ENCODE measurements around the gene CABLES1.
A peak's percentile ranks its signal among the peaks of the same experiment; 100 is the strongest.

CABLES1 gene

DNA sequence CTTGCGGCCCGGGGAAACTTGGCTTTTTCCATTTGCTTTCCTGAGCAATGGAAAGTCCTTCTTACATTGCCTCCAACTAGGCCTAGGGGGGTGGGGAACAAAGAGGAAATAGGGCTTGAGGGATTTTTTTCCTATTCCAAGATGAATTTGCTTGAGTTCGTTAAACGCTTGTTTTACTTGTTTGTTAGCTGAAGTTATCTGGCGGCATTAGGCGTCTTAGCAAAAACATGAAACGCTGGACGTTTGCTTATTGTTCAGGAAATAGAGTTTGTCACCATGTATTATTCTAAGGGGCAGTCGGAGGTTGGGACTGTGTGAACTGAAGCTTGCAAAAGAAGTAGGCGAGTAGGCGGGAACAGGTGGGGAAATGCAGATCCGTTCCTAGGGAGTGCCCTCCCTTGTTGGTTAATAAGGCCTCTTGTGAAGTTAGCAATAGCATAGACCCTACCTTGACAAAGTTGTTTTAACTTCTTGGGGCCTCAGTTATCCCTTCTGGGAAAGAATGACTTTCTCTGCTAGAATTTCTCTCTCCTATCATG is 1.9 kb downstream of the CABLES1 start:
- TF ChIP-seq, protein P1, sequence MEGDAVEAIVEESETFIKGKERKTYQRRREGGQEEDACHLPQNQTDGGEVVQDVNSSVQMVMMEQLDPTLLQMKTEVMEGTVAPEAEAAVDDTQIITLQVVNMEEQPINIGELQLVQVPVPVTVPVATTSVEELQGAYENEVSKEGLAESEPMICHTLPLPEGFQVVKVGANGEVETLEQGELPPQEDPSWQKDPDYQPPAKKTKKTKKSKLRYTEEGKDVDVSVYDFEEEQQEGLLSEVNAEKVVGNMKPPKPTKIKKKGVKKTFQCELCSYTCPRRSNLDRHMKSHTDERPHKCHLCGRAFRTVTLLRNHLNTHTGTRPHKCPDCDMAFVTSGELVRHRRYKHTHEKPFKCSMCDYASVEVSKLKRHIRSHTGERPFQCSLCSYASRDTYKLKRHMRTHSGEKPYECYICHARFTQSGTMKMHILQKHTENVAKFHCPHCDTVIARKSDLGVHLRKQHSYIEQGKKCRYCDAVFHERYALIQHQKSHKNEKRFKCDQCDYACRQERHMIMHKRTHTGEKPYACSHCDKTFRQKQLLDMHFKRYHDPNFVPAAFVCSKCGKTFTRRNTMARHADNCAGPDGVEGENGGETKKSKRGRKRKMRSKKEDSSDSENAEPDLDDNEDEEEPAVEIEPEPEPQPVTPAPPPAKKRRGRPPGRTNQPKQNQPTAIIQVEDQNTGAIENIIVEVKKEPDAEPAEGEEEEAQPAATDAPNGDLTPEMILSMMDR (conservative IDR thresholded peaks at IDR 0.05; ENCODE audit: low read depth, low read length), result no peak

DNA sequence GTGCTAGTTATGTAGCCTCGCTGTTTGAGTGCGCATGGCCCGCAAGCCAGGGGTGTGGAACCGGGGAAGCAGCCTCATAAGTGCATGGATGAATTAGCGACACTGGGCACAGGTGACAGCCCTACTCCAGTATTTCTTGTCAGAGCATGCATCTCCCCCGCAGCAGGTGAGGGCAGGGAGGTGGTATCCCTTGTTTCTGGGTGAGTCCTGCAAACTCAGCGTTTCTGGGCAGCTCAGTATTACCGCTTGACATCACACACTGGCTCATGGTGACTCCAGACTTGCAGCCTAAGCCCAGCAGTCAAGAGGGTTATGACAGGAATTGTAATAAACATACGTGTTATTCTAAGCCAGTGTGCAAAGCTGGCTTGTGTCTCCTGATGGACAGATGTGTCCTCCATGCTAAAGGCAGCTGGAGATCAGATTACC is 2.5 kb downstream of the CABLES1 start:
- TF ChIP-seq, protein P1 (conservative IDR thresholded peaks at IDR 0.05; ENCODE audit: low read depth, low read length), result no peak
- peak overlapping the region; percentile 74 for H3K4me3 ChIP-seq (ENCODE audit: low read depth, low read length)
- DNase-seq (ENCODE audit: low read depth), result no peak

More for the DNA sequence above, 1.9 kb downstream of the CABLES1 start:
- peak overlapping the region; percentile 74 for H3K4me3 ChIP-seq (ENCODE audit: low read depth, low read length)
- DNase-seq (ENCODE audit: low read depth), result peak; percentile 45

DNA sequence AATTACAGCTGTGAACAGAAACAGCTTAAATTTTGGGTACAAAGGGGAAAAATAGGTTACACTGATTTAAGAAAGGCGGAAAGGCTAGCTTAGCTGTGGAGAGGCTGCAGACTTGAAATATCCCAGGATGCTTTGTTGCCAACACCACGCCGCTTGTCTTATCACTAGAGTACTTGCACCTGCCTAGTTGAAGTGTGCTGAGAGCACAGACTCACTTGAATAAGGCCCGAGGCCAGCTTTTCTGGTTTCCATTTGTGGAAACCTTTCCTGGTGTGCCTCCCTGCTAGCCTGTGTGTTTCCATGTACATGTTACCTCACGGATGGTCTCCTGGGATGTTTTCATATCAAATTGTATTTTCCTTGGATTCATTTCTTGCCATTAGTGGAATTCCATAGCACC is 3.2 kb downstream of the CABLES1 start:
- TF ChIP-seq, protein P1 (conservative IDR thresholded peaks at IDR 0.05; ENCODE audit: low read depth, low read length), result no peak
- H3K4me3 ChIP-seq (ENCODE audit: low read depth, low read length), result no peak overlapping the region
- DNase-seq (ENCODE audit: low read depth), result no peak

DNA sequence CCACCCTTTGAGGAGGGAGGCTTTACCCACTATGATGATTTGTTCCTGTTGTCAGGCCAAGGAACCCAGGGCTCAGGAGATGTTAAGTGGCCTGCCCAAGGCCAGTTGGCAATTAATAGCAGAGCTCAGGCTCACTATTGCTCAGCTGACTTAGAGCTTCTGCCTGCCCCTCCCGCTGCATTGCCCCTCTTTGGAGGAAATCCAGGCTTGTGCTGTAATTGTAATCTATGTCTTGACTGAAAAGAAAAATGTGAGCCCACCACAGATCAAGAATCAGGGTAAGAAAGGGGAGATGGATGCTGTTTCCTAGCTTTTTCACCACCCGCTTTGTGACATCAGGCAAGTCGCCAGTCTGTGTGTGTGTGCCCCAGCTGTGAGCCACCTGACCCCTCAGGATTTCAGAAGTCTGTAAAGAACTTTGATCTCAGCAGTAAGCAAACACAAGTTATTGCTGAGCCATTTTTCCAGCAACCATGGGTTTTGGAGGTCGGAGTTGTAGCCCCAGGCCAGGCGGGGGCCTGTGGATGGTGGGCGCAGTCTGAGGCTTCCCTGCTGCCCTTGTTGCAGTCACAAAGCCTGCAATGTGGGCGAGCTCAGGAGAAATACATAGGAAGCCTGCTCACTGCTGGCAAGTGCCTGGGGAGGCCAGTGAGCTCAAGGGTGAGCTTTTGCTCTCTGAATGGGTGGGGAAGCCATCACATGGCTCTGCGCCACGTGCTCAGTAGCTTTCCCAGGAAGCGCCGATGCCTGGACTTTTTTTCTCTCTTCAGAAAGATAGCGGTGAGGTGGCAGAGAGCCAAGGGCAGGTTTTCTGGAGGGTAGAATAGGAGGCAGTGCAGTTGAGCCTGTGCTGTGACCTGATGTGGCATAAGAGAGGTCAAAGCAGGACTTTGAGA is 6.1 kb downstream of the CABLES1 start:
- peak; percentile 43 for DNase-seq (ENCODE audit: low read depth)
- TF ChIP-seq, protein P1 (conservative IDR thresholded peaks at IDR 0.05; ENCODE audit: low read depth, low read length), result no peak

DNA sequence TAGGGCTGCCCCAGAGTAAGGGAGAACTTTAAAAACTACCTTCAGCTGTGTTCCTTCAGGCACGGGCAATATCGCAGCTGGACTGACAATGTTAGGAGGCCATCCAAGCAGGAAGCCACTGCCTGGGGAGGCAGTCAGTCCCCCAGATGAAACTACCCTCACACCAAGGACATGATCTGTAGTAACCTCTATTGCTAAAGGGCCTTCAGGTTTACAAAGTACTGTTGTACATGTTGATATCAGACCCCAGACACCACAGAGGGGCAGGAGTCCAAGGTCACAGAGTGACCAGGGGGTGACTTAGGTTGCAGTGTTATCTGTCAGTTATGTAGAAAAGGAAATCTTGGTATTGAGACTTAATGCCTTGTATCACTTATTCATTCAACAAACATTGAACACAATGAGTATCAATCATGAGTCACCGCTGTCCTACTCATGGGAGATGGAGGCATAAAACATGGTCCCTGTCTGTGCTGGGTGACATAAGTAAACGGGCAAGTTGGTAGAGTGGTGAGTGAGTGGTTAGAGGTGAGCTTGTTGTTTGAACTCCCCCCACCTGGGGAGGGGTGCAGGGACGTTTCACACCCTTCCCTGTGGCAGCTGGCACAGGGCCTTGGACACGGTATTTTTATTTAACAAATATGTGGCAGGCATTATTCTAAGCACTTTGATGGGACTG is 7.1 kb downstream of the CABLES1 start:
- no peak overlapping the region for H3K4me3 ChIP-seq (ENCODE audit: low read depth, low read length)
- TF ChIP-seq, protein P1 (conservative IDR thresholded peaks at IDR 0.05; ENCODE audit: low read depth, low read length), result no peak
- no peak for DNase-seq (ENCODE audit: low read depth)

More for the DNA sequence above, 6.1 kb downstream of the CABLES1 start:
- no peak overlapping the region for H3K4me3 ChIP-seq (ENCODE audit: low read depth, low read length)

DNA sequence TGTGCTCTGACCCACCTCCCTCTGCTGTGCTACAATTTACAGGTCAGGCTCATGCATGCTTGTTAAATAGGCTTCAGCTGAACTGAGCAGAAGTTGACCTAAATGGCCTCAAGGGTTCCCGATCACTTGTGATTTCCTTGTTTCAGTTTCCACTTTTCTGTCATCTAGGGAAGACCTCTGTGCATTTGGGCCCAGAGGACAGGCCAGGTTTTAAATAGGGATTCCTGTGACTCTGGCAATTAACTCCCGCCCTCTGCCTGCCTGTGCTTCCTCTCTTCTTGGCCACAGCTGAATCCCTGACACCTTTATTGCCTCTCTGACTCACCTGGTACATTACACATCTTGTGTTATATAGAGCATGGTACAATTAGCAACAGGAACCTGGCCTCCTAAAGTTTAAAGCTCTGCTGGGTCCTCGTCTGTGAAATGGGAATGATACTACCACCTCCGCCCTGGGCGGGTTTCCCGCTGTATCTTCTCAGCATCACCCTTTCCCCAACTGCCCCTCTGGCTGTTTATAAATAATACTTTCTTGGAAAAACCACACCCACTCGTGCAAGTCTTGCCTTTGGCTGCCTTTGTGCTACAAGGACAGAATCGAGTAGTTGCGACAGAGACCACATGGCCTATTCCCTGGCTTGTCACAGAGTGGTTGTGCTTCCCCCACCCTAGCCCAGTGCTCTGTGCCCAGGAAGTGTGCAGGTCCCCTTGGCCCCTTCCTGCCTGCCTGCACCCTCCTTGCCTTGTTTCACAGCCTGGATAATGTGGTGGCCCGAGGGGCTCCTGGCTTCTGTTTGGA is 7.9 kb downstream of the CABLES1 start:
- TF ChIP-seq, protein P1 (conservative IDR thresholded peaks at IDR 0.05; ENCODE audit: low read depth, low read length), result no peak
- DNase-seq (ENCODE audit: low read depth), result no peak
- H3K4me3 ChIP-seq (ENCODE audit: low read depth, low read length), result no peak overlapping the region
